Measurements from ENCODE around the gene ANKS3. TPM values are rescaled to one million over a fixed set of nuclear protein-coding genes. Genes with fewer than 3 reads are reported as not detected.
"Not testable (repeated sequence)": the region's sequence is repeated elsewhere in the genome, so short reads cannot be mapped to it uniquely, and the experiment has no call there.

The ANKS3 gene
- total RNA-seq, 1 experiment from 2014 or later = 10.0 TPM

DNA sequence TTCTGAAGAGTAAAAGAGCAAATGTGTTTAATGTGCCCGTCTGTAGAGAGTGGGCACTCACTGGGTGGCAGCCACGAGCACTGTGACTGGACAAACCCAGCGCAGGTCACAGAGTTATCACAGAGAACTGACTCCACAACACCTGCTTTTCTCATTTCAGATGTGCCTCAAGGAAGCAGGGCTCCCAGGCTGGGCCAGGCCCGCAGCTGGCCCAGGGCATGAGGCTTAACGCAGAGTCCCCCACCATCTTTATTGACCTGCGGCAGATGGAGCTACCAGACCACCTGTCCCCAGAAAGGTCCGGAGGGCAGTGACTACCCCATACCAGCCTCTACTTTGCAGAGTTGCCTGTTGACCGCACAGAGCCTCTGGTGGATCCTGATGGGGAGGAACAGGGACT lies 12.1 kb upstream of the ANKS3 start:
- H3K9me3 ChIP-seq (replicated peaks) = no peaks in the 10 kb centered on the region
- H3K4me1 ChIP-seq = no peaks in the 10 kb centered on the region
- no peak for DNase-seq
- H3K27ac ChIP-seq = no peak overlapping the region
- no peaks in the 10 kb centered on the region for H3K36me3 ChIP-seq
- no peaks in the 10 kb centered on the region for H3K27me3 ChIP-seq
- no peak overlapping the region for H3K4me3 ChIP-seq

DNA sequence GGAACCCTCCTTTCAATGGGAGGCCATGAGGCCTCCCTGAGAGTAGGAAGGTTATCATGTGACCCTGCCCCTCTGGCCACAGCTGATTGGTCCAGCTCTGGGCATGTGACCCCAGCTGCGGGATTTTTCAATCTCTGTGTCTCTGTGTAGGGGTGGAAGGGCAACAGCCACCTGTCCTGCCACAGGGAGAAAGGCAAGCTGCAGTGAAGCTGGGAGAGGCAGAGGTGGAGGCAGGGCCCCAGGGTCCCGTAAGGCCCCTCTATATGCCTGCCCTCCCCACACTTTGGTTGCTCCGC lies 11.2 kb upstream of the ANKS3 start:
- no peak overlapping the region for H3K27ac ChIP-seq
- no peak overlapping the region for H3K4me3 ChIP-seq
- no peaks in the 10 kb centered on the region for H3K27me3 ChIP-seq
- DNase-seq = peak in 1 of 2 experiments; percentile 27
- H3K4me1 ChIP-seq = no peaks in the 10 kb centered on the region
- no peaks in the 10 kb centered on the region for H3K36me3 ChIP-seq
- no peaks in the 10 kb centered on the region for H3K9me3 ChIP-seq (replicated peaks)

GRCh38 chr16:4744555-4745273 lies 10.6 kb upstream of the ANKS3 start:
- Histone ChIP-seq H3K9me3 (replicated peaks) (no peaks in the 10 kb centered on the region), H3K27me3 (no peaks in the 10 kb centered on the region), H3K27ac (no peak overlapping the region), H3K4me3 (no peak overlapping the region), H3K36me3 (no peaks in the 10 kb centered on the region), H3K4me1 (no peaks in the 10 kb centered on the region)
- peak in 1 of 2 experiments; percentile 17 for DNase-seq

GRCh38 chr16:4743226-4743878 lies 9.3 kb upstream of the ANKS3 start:
- no peak overlapping the region for H3K27ac ChIP-seq
- no peaks in the 10 kb centered on the region for H3K36me3 ChIP-seq
- H3K9me3 ChIP-seq (replicated peaks) = no peaks in the 10 kb centered on the region
- no peak for DNase-seq
- no peak overlapping the region for H3K4me3 ChIP-seq
- no peaks in the 10 kb centered on the region for H3K27me3 ChIP-seq
- H3K4me1 ChIP-seq = no peaks in the 10 kb centered on the region

DNA sequence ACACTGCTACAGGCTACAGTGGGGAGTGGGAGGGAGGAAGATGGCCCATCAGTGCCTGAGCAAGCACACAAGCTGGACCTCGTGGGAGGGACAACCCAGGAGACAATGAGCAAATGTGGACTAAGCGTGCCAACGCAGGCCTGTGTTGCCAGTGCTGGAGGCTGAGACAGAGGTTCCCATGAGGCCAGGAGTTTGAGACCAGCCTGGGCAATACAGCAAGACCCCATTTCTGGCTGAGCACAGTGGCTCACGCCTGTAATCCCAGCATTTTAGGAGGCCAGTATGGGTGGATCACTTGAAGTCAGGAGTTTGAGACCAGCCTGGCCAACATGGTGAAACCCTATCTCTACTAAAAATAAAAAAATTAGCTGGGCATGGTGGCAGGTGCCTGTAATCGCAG lies 4.3 kb upstream of the ANKS3 start:
- H3K36me3 ChIP-seq; H3K27me3 ChIP-seq; H3K27ac ChIP-seq; H3K4me1 ChIP-seq; H3K9me3 ChIP-seq (replicated peaks); H3K4me3 ChIP-seq; DNase-seq: not testable (repeated sequence)

GRCh38 chr16:4737545-4737944 lies 3.5 kb upstream of the ANKS3 start:
- Histone ChIP-seq H3K27me3 (no peaks in the 10 kb centered on the region), H3K9me3 (replicated peaks) (no peaks in the 10 kb centered on the region), H3K36me3 (no peaks in the 10 kb centered on the region), H3K4me3 (no peak overlapping the region), H3K4me1 (peaks cover 3% of the 10 kb centered on the region; the same call in 1 of the 2 replicates), H3K27ac (no peak overlapping the region)
- no peak for DNase-seq

GRCh38 chr16:4736546-4736945 lies 2.5 kb upstream of the ANKS3 start:
- Histone ChIP-seq H3K36me3 (no peaks in the 10 kb centered on the region), H3K9me3 (replicated peaks) (no peaks in the 10 kb centered on the region), H3K4me3 (no peak overlapping the region), H3K4me1 (peaks cover 3% of the 10 kb centered on the region; the same call in 1 of the 2 replicates), H3K27ac (no peak overlapping the region), H3K27me3 (no peaks in the 10 kb centered on the region)
- no peak for DNase-seq

DNA sequence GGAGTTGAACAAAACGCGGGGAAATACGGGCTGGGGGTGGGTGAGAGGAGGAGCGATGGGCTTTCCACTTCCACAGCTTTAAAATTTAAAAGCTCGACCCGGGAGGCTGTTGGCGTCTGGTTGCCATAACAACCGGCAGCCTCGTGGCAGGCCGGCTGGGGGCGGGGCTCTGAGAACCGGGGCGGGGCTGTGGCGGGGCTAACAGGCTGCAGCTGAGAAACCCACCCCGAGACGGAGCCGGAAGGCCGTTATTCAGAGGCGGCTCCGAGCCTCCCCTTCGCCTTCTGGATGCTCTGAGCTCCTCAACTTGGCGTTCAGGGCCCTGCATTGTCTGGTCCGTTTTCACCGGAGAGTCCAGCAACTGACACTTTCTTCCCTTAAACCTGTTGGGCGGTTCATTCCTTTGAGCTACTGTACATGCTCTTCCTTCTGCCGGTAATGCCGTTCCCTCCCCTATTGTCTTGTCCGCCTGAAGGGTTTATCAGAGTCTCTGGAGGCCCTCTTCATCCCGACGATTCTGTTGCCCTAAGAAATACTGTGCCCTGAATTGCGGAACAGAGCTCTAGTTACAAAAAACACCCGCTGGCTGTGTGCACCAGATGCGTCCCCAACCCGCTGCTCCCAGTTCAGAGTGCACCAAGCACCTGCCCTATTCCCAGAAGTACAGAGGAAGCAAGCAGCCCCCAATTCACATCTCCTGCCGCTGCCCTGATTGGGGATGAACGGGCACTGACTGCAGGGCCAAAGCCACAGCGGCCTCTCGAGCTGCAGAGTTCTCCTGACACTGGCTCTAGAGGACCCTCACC lies 862 bp upstream of the ANKS3 start:
- Histone ChIP-seq H3K4me1 (peaks cover 3% of the 10 kb centered on the region; the same call in 1 of the 2 replicates), H3K9me3 (replicated peaks) (no peaks in the 10 kb centered on the region), H3K4me3 (peak overlapping the region; percentile 79), H3K27ac (no peak overlapping the region), H3K36me3 (peaks cover 4% of the 10 kb centered on the region; the same call in 1 of the 2 replicates), H3K27me3 (no peaks in the 10 kb centered on the region)
- peak; percentile 86 to 90 for DNase-seq

DNA sequence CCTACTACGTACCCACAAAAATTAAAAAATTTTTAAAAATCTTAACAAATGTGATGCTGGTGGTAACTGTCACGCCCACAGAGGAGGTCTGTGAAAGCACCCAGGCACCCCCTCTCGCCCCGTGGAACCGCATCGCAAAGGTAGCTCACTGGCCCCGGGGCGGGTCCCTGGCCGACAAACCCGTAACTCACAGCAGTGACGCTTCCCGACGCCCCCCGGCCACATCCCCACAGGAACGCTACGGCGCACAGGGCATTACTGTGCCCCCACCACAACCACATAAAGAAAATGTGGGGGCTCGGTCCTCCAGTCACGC lies 366 bp downstream of the ANKS3 start:
- Histone ChIP-seq H3K4me1 (peaks cover 3% of the 10 kb centered on the region; the same call in 1 of the 2 replicates), H3K36me3 (peaks cover 4% of the 10 kb centered on the region; the same call in 1 of the 2 replicates), H3K27me3 (no peaks in the 10 kb centered on the region), H3K9me3 (replicated peaks) (no peaks in the 10 kb centered on the region), H3K27ac (peak overlapping the region; percentile 19; the same call in 1 of the 2 replicates), H3K4me3 (peak overlapping the region; percentile 79)
- DNase-seq = no peak

GRCh38 chr16:4733211-4733742 lies 794 bp downstream of the ANKS3 start:
- Histone ChIP-seq H3K27ac (no peak overlapping the region; the same call in 1 of the 2 replicates), H3K4me3 (peak overlapping the region; percentile 79), H3K27me3 (no peaks in the 10 kb centered on the region), H3K36me3 (peaks cover 4% of the 10 kb centered on the region; the same call in 1 of the 2 replicates), H3K9me3 (replicated peaks) (no peaks in the 10 kb centered on the region), H3K4me1 (peaks cover 3% of the 10 kb centered on the region; the same call in 1 of the 2 replicates)
- DNase-seq = no peak

- no peak for DNase-seq
- Histone ChIP-seq H3K4me3 (no peak overlapping the region), H3K4me1 (no peaks in the 10 kb centered on the region; the same call in 1 of the 2 replicates), H3K9me3 (replicated peaks) (no peaks in the 10 kb centered on the region), H3K36me3 (peaks cover 6% of the 10 kb centered on the region; the same call in 1 of the 2 replicates), H3K27me3 (no peaks in the 10 kb centered on the region), H3K27ac (no peak overlapping the region)
Observed at GRCh38 chr16:4729876-4730275, 4.2 kb downstream of the ANKS3 start.

DNA sequence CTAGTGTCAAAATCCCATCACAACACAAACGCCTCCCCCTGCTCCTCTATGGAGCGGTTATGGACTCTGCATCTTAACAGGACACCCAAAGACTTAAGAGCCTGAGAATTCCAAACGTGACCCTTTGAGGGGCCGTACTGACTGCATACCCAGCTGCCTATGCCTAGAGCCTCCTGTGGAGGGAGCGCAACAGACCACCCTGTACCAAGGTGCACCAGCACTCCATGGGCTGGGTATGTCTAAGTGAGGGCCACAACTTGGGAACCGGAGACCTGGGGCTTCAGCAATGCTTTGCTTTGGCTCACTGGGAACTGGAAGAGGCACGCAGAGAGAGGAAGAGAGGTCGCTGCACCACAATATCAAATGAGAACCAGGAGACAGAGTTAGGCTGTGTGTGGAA lies 5.4 kb downstream of the ANKS3 start:
- H3K36me3 ChIP-seq = peaks cover 6% of the 10 kb centered on the region; the same call in 1 of the 2 replicates
- DNase-seq = no peak

GRCh38 chr16:4726616-4727015 lies 7.5 kb downstream of the ANKS3 start:
- no peak overlapping the region for H3K4me3 ChIP-seq
- no peaks in the 10 kb centered on the region for H3K27me3 ChIP-seq
- peaks cover 6% of the 10 kb centered on the region; the same call in 1 of the 2 replicates for H3K36me3 ChIP-seq
- H3K9me3 ChIP-seq (replicated peaks) = no peaks in the 10 kb centered on the region
- no peak overlapping the region for H3K27ac ChIP-seq
- no peaks in the 10 kb centered on the region for H3K4me1 ChIP-seq
- no peak for DNase-seq

More for the DNA sequence above, 5.4 kb downstream of the ANKS3 start:
- H3K4me3 ChIP-seq = no peak overlapping the region
- no peaks in the 10 kb centered on the region for H3K27me3 ChIP-seq
- no peaks in the 10 kb centered on the region; the same call in 1 of the 2 replicates for H3K4me1 ChIP-seq
- H3K27ac ChIP-seq = no peak overlapping the region
- no peaks in the 10 kb centered on the region for H3K9me3 ChIP-seq (replicated peaks)

- no peak overlapping the region for H3K4me3 ChIP-seq
- H3K27me3 ChIP-seq = no peaks in the 10 kb centered on the region
- peaks cover 2% of the 10 kb centered on the region; the same call in 1 of the 2 replicates for H3K36me3 ChIP-seq
- no peaks in the 10 kb centered on the region for H3K9me3 ChIP-seq (replicated peaks)
- H3K27ac ChIP-seq = peak overlapping the region; percentile 52
- DNase-seq = peak; percentile 26 to 56
- no peaks in the 10 kb centered on the region for H3K4me1 ChIP-seq
Observed at GRCh38 chr16:4724661-4725270, 9.3 kb downstream of the ANKS3 start.

Measured in SJCRH30 (cell line).